Measurements from ENCODE around the gene ARHGEF3. TPM values are rescaled to one million over a fixed set of nuclear protein-coding genes. Genes with fewer than 3 reads are reported as not detected.

The ARHGEF3 gene
- 21.7 and 22.7 TPM in 2 replicates for total RNA-seq

GRCh38 chr3:56801662-56802377, at the start of gene ARHGEF3:
TSS of gene ARHGEF3 (minus strand) at chr3:56801949. CDS start at chr3:56801798, 151 bp downstream.
- Histone ChIP-seq H3K4me2 (ENCODE audit: insufficient read depth, low read length) (peak within 1 kb of the TSS; percentile 95), H3K27me3 (ENCODE audit: insufficient read depth, low read length) (no peaks in the 10 kb centered on the region), H3K4me3 (ENCODE audit: insufficient read depth, low read length) (peak within 1 kb of the TSS; percentile 86), H3K79me2 (ENCODE audit: insufficient read depth, low read length) (peaks cover 16% of the 10 kb centered on the region), H3K36me3 (ENCODE audit: insufficient read depth, low read length) (no peaks in the 10 kb centered on the region), H3K9me3 (ENCODE audit: low read depth, low read length) (no peaks in the 10 kb centered on the region), H4K20me1 (ENCODE audit: insufficient read depth, low read length) (peaks cover 3% of the 10 kb centered on the region), H3K4me1 (ENCODE audit: insufficient read depth, low read length) (peaks cover 22% of the 10 kb centered on the region), H2AFZ (ENCODE audit: low read length) (peak within 1 kb of the TSS; percentile 93), H3K27ac (ENCODE audit: low read depth, low read length) (peak within 1 kb of the TSS; percentile 32)
- TF ChIP-seq CTCF (IDR thresholded peaks at IDR 0.05; ENCODE audit: extremely low read depth, low read depth, low read length), result peak; percentile 28
- peak; percentile 95 for DNase-seq (ENCODE audit: insufficient read length, low spot score, missing footprints)

GRCh38 chr3:56849698-56850097, 47.9 kb upstream of the ARHGEF3 start:
- TF ChIP-seq CTCF (IDR thresholded peaks at IDR 0.05; ENCODE audit: extremely low read depth, low read depth, low read length), result no peak
- Histone ChIP-seq H3K4me3 (ENCODE audit: insufficient read depth, low read length) (no peak overlapping the region), H3K27me3 (ENCODE audit: insufficient read depth, low read length) (no peaks in the 10 kb centered on the region), H4K20me1 (ENCODE audit: insufficient read depth, low read length) (no peaks in the 10 kb centered on the region), H3K79me2 (ENCODE audit: insufficient read depth, low read length) (no peaks in the 10 kb centered on the region), H3K4me2 (ENCODE audit: insufficient read depth, low read length) (no peak overlapping the region), H3K27ac (ENCODE audit: low read depth, low read length) (no peak overlapping the region), H3K9me3 (ENCODE audit: low read depth, low read length) (no peaks in the 10 kb centered on the region), H3K36me3 (ENCODE audit: insufficient read depth, low read length) (no peaks in the 10 kb centered on the region), H2AFZ (ENCODE audit: low read length) (peak overlapping the region; percentile 40), H3K4me1 (ENCODE audit: insufficient read depth, low read length) (peaks cover 12% of the 10 kb centered on the region)
- DNase-seq (ENCODE audit: insufficient read length, low spot score, missing footprints), result no peak

- Histone ChIP-seq H3K4me3 (ENCODE audit: insufficient read depth, low read length) (no peak overlapping the region), H3K9me3 (ENCODE audit: low read depth, low read length) (no peaks in the 10 kb centered on the region)
- no peak for TF ChIP-seq CTCF (IDR thresholded peaks at IDR 0.05; ENCODE audit: extremely low read depth, low read depth, low read length)
Measured at GRCh38 chr3:56845505-56845904, 43.8 kb upstream of the ARHGEF3 start.

GRCh38 chr3:56844536-56844935, 42.8 kb upstream of the ARHGEF3 start:
- H3K4me3 ChIP-seq (ENCODE audit: insufficient read depth, low read length), result no peak overlapping the region
- peaks cover 6% of the 10 kb centered on the region for H3K4me1 ChIP-seq (ENCODE audit: insufficient read depth, low read length)
- H3K27me3 ChIP-seq (ENCODE audit: insufficient read depth, low read length), result no peaks in the 10 kb centered on the region
- H3K27ac ChIP-seq (ENCODE audit: low read depth, low read length), result no peak overlapping the region
- H3K79me2 ChIP-seq (ENCODE audit: insufficient read depth, low read length), result no peaks in the 10 kb centered on the region
- TF ChIP-seq CTCF (IDR thresholded peaks at IDR 0.05; ENCODE audit: extremely low read depth, low read depth, low read length), result no peak
- H2AFZ ChIP-seq (ENCODE audit: low read length), result no peak overlapping the region
- no peak overlapping the region for H3K4me2 ChIP-seq (ENCODE audit: insufficient read depth, low read length)
- no peaks in the 10 kb centered on the region for H3K36me3 ChIP-seq (ENCODE audit: insufficient read depth, low read length)
- no peaks in the 10 kb centered on the region for H4K20me1 ChIP-seq (ENCODE audit: insufficient read depth, low read length)
- no peaks in the 10 kb centered on the region for H3K9me3 ChIP-seq (ENCODE audit: low read depth, low read length)
- no peak for DNase-seq (ENCODE audit: insufficient read length, low spot score, missing footprints)

More at GRCh38 chr3:56845505-56845904, 43.8 kb upstream of the ARHGEF3 start:
- Histone ChIP-seq H3K27ac (ENCODE audit: low read depth, low read length) (no peak overlapping the region), H3K4me1 (ENCODE audit: insufficient read depth, low read length) (no peaks in the 10 kb centered on the region), H4K20me1 (ENCODE audit: insufficient read depth, low read length) (no peaks in the 10 kb centered on the region), H2AFZ (ENCODE audit: low read length) (no peak overlapping the region), H3K36me3 (ENCODE audit: insufficient read depth, low read length) (no peaks in the 10 kb centered on the region), H3K4me2 (ENCODE audit: insufficient read depth, low read length) (no peak overlapping the region), H3K27me3 (ENCODE audit: insufficient read depth, low read length) (no peaks in the 10 kb centered on the region), H3K79me2 (ENCODE audit: insufficient read depth, low read length) (no peaks in the 10 kb centered on the region)
- no peak for DNase-seq (ENCODE audit: insufficient read length, low spot score, missing footprints)

Measured in osteoblast (primary cell).